ENCODE data around the gene TIMP3. TPM values are rescaled to one million over a fixed set of nuclear protein-coding genes. Genes with fewer than 3 reads are reported as not detected.

Gene TIMP3
- polyA plus RNA-seq, 1 of the 3 experiments (the other 2 are of a cell fraction), result 26.1 TPM

GRCh38 chr22:32843300-32843699 lies 41.8 kb downstream of the TIMP3 start:
- Histone ChIP-seq H3K4me2 (no peak overlapping the region), H3K4me1 (ENCODE audit: control insufficient read depth in 1 of 2, insufficient read depth in 2 of 2, low read depth in 1 of 2, low read length in 1 of 2) (peaks cover 0 to 23% of the 10 kb centered on the region in 2 experiments; a peak in 1 of 4 replicates), H3K9me2 (no peaks in the 10 kb centered on the region), H3K79me2 (ENCODE audit: insufficient read depth) (no peaks in the 10 kb centered on the region), H2AFZ (ENCODE audit: low read depth) (no peak overlapping the region), H3K27ac (ENCODE audit: low read depth in 2 of 2, low read length in 1 of 2) (no peak overlapping the region), H3F3A (replicated peaks; ENCODE audit: insufficient read depth) (no peaks in the 10 kb centered on the region), H4K20me1 (ENCODE audit: insufficient read depth) (0 out of 2 replicates have a peak, but pooled peaks cover 4% of the 10 kb centered on the region), H3K4me3 (ENCODE audit: low read depth in 2 of 2, low read length in 1 of 2) (no peak overlapping the region), H3K9me3 (no peaks in the 10 kb centered on the region), H3K9ac (no peak overlapping the region), H3K27me3 (ENCODE audit: insufficient read depth) (no peaks in the 10 kb centered on the region), H3K36me3 (replicated peaks in 1 of 2; ENCODE audit: control insufficient read depth in 1 of 2, insufficient read depth in 2 of 2, low read length in 1 of 2) (no peaks in the 10 kb centered on the region)
- CTCF ChIA-PET, result no interaction called here
- POLR2A ChIA-PET, result no interaction called here
- DNase-seq, result no peak
- no peak for TF ChIP-seq MAX (IDR thresholded peaks at IDR 0.05; ENCODE audit: low read depth)
- no peak for TF ChIP-seq USF2 (IDR thresholded peaks at IDR 0.05; ENCODE audit: borderline replicate concordance, low read depth, low read length)
- TF ChIP-seq RXRA (IDR thresholded peaks at IDR 0.05; ENCODE audit: borderline replicate concordance, low read depth), result no peak
- TF ChIP-seq GABPA (IDR thresholded peaks at IDR 0.05; ENCODE audit: low read depth), result no peak
- TF ChIP-seq REST (IDR thresholded peaks at IDR 0.05; ENCODE audit: low read depth, low read length), result no peak
- TF ChIP-seq FOSL2 (IDR thresholded peaks at IDR 0.05; ENCODE audit: borderline replicate concordance, low read depth), result no peak
- no peak for TF ChIP-seq SMC3 (IDR thresholded peaks at IDR 0.05; ENCODE audit: low read depth, low read length)
- TF ChIP-seq EZH2phosphoT487 (IDR thresholded peaks at IDR 0.05; ENCODE audit: borderline replicate concordance, low read depth), result no peak
- no peak for TF ChIP-seq GATA2 (CRISPR knock-in tag; IDR thresholded peaks at IDR 0.05)
- TF ChIP-seq PBX3 (IDR thresholded peaks at IDR 0.05), result no peak
- no peak for TF ChIP-seq CHD2 (IDR thresholded peaks at IDR 0.05; ENCODE audit: low read length, partially characterized antibody)
- TF ChIP-seq EP300 (IDR thresholded peaks at IDR 0.05; ENCODE audit: borderline replicate concordance in 1 of 2, low read depth in 1 of 2, low read length in 1 of 2), result no peak
- TF ChIP-seq JUND (IDR thresholded peaks at IDR 0.05), result no peak
- no peak for TF ChIP-seq FOXM1 (IDR thresholded peaks at IDR 0.05; ENCODE audit: low read depth)
- no peak for TF ChIP-seq USF1 (IDR thresholded peaks at IDR 0.05; ENCODE audit: borderline replicate concordance, low read depth)
- TF ChIP-seq TAF1 (IDR thresholded peaks at IDR 0.05; ENCODE audit: borderline replicate concordance, low read depth, low read length), result no peak
- 68% methylated on average over 8 of the region's 8 CpGs for WGBS (ENCODE audit: low lambda C conversion rate)

Measured in SK-N-SH (cell line).